CD14-positive monocyte (primary cell): ENCODE measurements around the gene ARL3. TPM values are rescaled to one million over a fixed set of nuclear protein-coding genes. Genes with fewer than 3 reads are reported as not detected.

ENCODE experiments used
- DNase-seq, 3 donors: peaks; one replicate each; pipeline ENCODE4 v3.0.0-alpha.2; 2011 to 2022
- H2AFZ ChIP-seq: 2 replicates; pipeline ENCODE4 v1.6.0; 2012; ENCODE audit warnings: mild to moderate bottlenecking, low read depth, low read length, inconsistent platforms; ENCODE audit not compliant: insufficient read depth, poor library complexity, severe bottlenecking
- H3K27ac ChIP-seq, 2 donors: 1 replicate in 1 of 2; 2 replicates in 1 of 2; pipeline ENCODE4 v1.5.1; 2012 to 2013; ENCODE audit warnings: low read length in 2 of 2, control low read depth in 1 of 2, inconsistent platforms in 1 of 2, low read depth in 1 of 2, mild to moderate bottlenecking in 1 of 2
- H3K27me3 ChIP-seq, 2 donors: one replicate each; pipeline versions ENCODE4 v1.6.0 to v1.6.1; 2011 to 2013; ENCODE audit warnings: low read length in 2 of 2; ENCODE audit not compliant: control insufficient read depth in 2 of 2, insufficient read depth in 2 of 2
- H3K36me3 ChIP-seq, 2 donors: replicated peaks in 1 of 2; 1 replicate in 1 of 2; 2 replicates in 1 of 2; pipeline versions ENCODE4 v1.5.1 to v1.6.1; 2012 to 2013; ENCODE audit warnings: low read length in 2 of 2, control low read depth in 1 of 2, inconsistent platforms in 1 of 2, mild to moderate bottlenecking in 1 of 2; ENCODE audit not compliant: insufficient read depth in 2 of 2, control insufficient read depth in 1 of 2
- H3K4me1 ChIP-seq, 2 donors: 1 replicate in 1 of 2; 2 replicates in 1 of 2; pipeline versions ENCODE4 v1.5.1 to v1.6.1; 2012 to 2013; ENCODE audit warnings: low read length in 2 of 2, control low read depth in 1 of 2, inconsistent platforms in 1 of 2, mild to moderate bottlenecking in 1 of 2, moderate library complexity in 1 of 2; ENCODE audit not compliant: insufficient read depth in 2 of 2, control insufficient read depth in 1 of 2
- H3K4me2 ChIP-seq: replicated peaks from 2 replicates; pipeline ENCODE3; 2012; ENCODE audit warnings: low read length, moderate library complexity, mild to moderate bottlenecking; ENCODE audit not compliant: poor library complexity, severe bottlenecking; ENCODE audit errors: extremely low read depth
- H3K4me3 ChIP-seq, 3 experiments: fragments of 200-600 bp in 1 of 3; sonication (generic) in 1 of 3; replicated peaks in 1 of 3; 1 replicate in 2 of 3; 2 replicates in 1 of 3; pipeline ENCODE4 v1.5.1; 2011 to 2013; ENCODE audit warnings: low read length in 3 of 3, mild to moderate bottlenecking in 3 of 3, control low read depth in 2 of 3, low read depth in 2 of 3, inconsistent platforms in 1 of 3, moderate library complexity in 1 of 3
- H3K79me2 ChIP-seq: 2 replicates; pipeline ENCODE4 v1.6.0; 2012; ENCODE audit warnings: mild to moderate bottlenecking, control low read depth, inconsistent platforms, low read length, moderate library complexity; ENCODE audit not compliant: insufficient read depth
- H3K9ac ChIP-seq: 2 replicates; pipeline ENCODE4 v1.6.0; 2017; ENCODE audit warnings: low read length, mild to moderate bottlenecking; ENCODE audit not compliant: insufficient read depth, poor library complexity, severe bottlenecking
- H3K9me3 ChIP-seq, 2 donors: replicated peaks in 1 of 2; 1 replicate in 1 of 2; 2 replicates in 1 of 2; pipeline versions ENCODE4 v1.5.1 to v1.6.1; 2012 to 2013; ENCODE audit warnings: low read length in 2 of 2, control low read depth in 1 of 2; ENCODE audit not compliant: control insufficient read depth in 1 of 2, insufficient read depth in 1 of 2
- H4K20me1 ChIP-seq: 2 replicates; pipeline ENCODE4 v1.6.0; 2012; ENCODE audit warnings: mild to moderate bottlenecking, low read length, control low read depth, moderate library complexity; ENCODE audit not compliant: insufficient read depth
- H3K27ac Mint-ChIP-seq, 7 donors: one replicate each; pipeline ENCODE4 v1.8.0; 2020; ENCODE audit warnings: mild to moderate bottlenecking in 7 of 7, mixed read lengths in 7 of 7, moderate library complexity in 6 of 7, inconsistent platforms in 2 of 7
- H3K27me3 Mint-ChIP-seq, 3 donors: one replicate each; pipeline ENCODE4 v1.8.0; 2021 to 2022; ENCODE audit warnings: low read depth in 3 of 3, mild to moderate bottlenecking in 3 of 3, mixed read lengths in 3 of 3, moderate library complexity in 3 of 3, inconsistent platforms in 1 of 3
- H3K36me3 Mint-ChIP-seq, 2 donors: one replicate each; pipeline ENCODE4 v1.8.0; 2020; ENCODE audit warnings: mixed read lengths in 2 of 2, inconsistent platforms in 1 of 2, mild to moderate bottlenecking in 1 of 2
- H3K4me1 Mint-ChIP-seq: one replicate; pipeline ENCODE4 v1.8.0; 2020; ENCODE audit warnings: mild to moderate bottlenecking, mixed read lengths
- H3K4me3 Mint-ChIP-seq, 2 donors: one replicate each; pipeline ENCODE4 v1.8.0; 2020; ENCODE audit warnings: mild to moderate bottlenecking in 2 of 2, mixed read lengths in 2 of 2, moderate library complexity in 1 of 2
- H3K9me3 Mint-ChIP-seq, 7 donors: one replicate each; pipeline ENCODE4 v1.8.0; 2020 to 2022; ENCODE audit warnings: mixed read lengths in 7 of 7, mild to moderate bottlenecking in 6 of 7, moderate library complexity in 6 of 7, inconsistent platforms in 2 of 7
- WGBS: methylation state at CpG from one replicate; pipeline ENCODE4 v1.1.5; 2013; ENCODE audit warnings: missing lambda C conversion rate; ENCODE audit not compliant: insufficient coverage; 5-methylcytosine and 5-hydroxymethylcytosine counted together
- intact Hi-C, 2 donors: fragments of 100-400 bp; cut with micrococcal nuclease; formaldehyde crosslinking; loops; one replicate each; pipeline versions ENCODE4 v1.15.0 to v1.15.1; 2023
- polyA plus RNA-seq, 3 donors: library from polyadenylated mRNA; depleted of rRNA in 1 of 3; unstranded in 2 of 3; stranded (reverse) in 1 of 3; fragments of 300-500 nt in 2 of 3; fragments of >200 nt in 1 of 3; fragmentation: Illumina TruSeq in 2 of 3; gene quantifications; 1 replicate in 2 of 3; 2 replicates in 1 of 3; pipeline ENCODE4 v1.2.3, GENCODE V29; 2012 to 2021
- TF ChIP-seq, protein P1 (sequence below): fragments of 200-600 bp; IDR thresholded peaks from one replicate; pipeline ENCODE4 v1.8.0; 2022; ENCODE audit warnings: antibody characterized with exemption, mild to moderate bottlenecking

Gene ARL3
- polyA plus RNA-seq, 3 donors: 2.8 to 6.3 (median 6.0) TPM

DNA sequence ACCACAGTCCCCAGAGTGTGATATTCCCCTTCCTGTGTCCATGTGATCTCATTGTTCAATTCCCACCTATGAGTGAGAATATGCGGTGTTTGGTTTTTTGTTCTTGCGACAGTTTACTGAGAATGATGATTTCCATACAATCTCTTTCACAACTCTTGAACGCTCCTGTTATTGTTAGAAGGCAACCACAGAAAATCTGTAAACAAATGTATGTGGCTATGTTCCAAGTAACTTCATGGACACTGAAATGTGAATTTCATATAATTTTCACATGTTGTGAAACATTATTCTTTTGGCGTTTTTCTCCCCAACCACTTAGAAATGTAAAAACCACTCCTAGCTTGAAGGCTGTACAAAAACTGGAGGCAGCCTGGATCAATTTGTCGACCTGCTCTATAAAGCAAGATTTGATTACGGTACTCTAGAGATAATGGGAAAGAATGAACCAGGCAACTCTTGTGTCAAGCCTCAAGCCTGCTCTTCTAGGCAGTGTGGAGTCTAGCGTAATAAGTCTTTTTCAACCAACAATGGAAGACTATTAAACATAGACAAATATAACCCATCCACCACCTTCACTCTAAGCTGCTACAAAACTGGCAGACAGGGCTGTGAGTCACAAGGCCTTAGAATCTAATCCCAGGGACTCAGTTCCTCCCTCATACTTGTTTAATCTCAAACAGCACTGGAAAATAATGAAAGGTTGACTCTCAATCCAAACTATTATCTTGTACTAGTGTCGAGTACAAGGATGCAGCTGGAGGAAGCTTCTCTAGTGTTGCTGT lies 22.7 kb downstream of the ARL3 start:
- peaks cover under 1 to 6% of the 10 kb centered on the region in 2 donors for H3K36me3 ChIP-seq
- H3K27ac ChIP-seq: no peak overlapping the region
- Mint-ChIP-seq H3K27me3 (no peaks in the 10 kb centered on the region), H3K9me3 (peaks cover 0 to 4% (median 0%) of the 10 kb centered on the region in 7 donors), H3K36me3 (peaks cover 14 to 36% of the 10 kb centered on the region in 2 donors), H3K27ac (no peak overlapping the region), H3K4me1 (peaks cover 2% of the 10 kb centered on the region), H3K4me3 (no peak overlapping the region)
- H3K9me3 ChIP-seq: no peaks in the 10 kb centered on the region
- no peak overlapping the region for H3K9ac ChIP-seq
- no peak overlapping the region for H2AFZ ChIP-seq
- TF ChIP-seq, protein P1, sequence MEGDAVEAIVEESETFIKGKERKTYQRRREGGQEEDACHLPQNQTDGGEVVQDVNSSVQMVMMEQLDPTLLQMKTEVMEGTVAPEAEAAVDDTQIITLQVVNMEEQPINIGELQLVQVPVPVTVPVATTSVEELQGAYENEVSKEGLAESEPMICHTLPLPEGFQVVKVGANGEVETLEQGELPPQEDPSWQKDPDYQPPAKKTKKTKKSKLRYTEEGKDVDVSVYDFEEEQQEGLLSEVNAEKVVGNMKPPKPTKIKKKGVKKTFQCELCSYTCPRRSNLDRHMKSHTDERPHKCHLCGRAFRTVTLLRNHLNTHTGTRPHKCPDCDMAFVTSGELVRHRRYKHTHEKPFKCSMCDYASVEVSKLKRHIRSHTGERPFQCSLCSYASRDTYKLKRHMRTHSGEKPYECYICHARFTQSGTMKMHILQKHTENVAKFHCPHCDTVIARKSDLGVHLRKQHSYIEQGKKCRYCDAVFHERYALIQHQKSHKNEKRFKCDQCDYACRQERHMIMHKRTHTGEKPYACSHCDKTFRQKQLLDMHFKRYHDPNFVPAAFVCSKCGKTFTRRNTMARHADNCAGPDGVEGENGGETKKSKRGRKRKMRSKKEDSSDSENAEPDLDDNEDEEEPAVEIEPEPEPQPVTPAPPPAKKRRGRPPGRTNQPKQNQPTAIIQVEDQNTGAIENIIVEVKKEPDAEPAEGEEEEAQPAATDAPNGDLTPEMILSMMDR: no peak
- no peak for DNase-seq
- H3K27me3 ChIP-seq: no peaks in the 10 kb centered on the region
- H3K4me2 ChIP-seq: no peak overlapping the region
- H4K20me1 ChIP-seq: no peaks in the 10 kb centered on the region
- intact Hi-C loops: no loop called here
- 87% methylated on average over 3 of the region's 8 CpGs for WGBS
- H3K79me2 ChIP-seq: no peaks in the 10 kb centered on the region
- H3K4me3 ChIP-seq: no peak overlapping the region
- no peaks in the 10 kb centered on the region for H3K4me1 ChIP-seq

GRCh38 chr10:102683736-102684135 lies 30.5 kb downstream of the ARL3 start:
- H3K9ac ChIP-seq: no peak overlapping the region
- Mint-ChIP-seq H3K27me3 (peaks cover 0 to 3% (median 0%) of the 10 kb centered on the region in 3 donors), H3K9me3 (no peaks in the 10 kb centered on the region), H3K36me3 (peaks cover 24 to 31% of the 10 kb centered on the region in 2 donors), H3K27ac (peak overlapping the region in 1 of 7 donors; percentile 21), H3K4me3 (no peak overlapping the region), H3K4me1 (peaks cover 12% of the 10 kb centered on the region)
- H3K79me2 ChIP-seq: no peaks in the 10 kb centered on the region
- no peaks in the 10 kb centered on the region for H3K9me3 ChIP-seq
- no peak overlapping the region for H3K4me3 ChIP-seq
- intact Hi-C loops: no loop called here
- no peak for DNase-seq
- no peaks in the 10 kb centered on the region for H3K27me3 ChIP-seq
- H3K36me3 ChIP-seq: peaks cover 0 to 12% of the 10 kb centered on the region in 2 donors
- no peak overlapping the region for H3K4me2 ChIP-seq
- whole genome bisulfite sequencing: 56% methylated on average over 3 of the region's 5 CpGs
- TF ChIP-seq, protein P1: no peak
- no peak overlapping the region for H2AFZ ChIP-seq
- H3K27ac ChIP-seq: peak overlapping the region in 1 of 2 donors; percentile 26
- H3K4me1 ChIP-seq: peaks cover 8 to 10% of the 10 kb centered on the region in 2 donors
- H4K20me1 ChIP-seq: no peaks in the 10 kb centered on the region
